ENCODE measurements around the gene SMTNL1. TPM values are rescaled to one million over a fixed set of nuclear protein-coding genes. Genes with fewer than 3 reads are reported as not detected.

Gene SMTNL1
- total RNA-seq, 1 donor from 2014 or later, result not detected

- Mint-ChIP-seq H3K4me1 (ENCODE audit: low read depth) (no peaks in the 10 kb centered on the region), H3K4me3 (ENCODE audit: unreplicated experiment) (no peak overlapping the region), H3K27ac (ENCODE audit: unreplicated experiment) (no peak overlapping the region), H3K36me3 (ENCODE audit: low read depth) (no peaks in the 10 kb centered on the region), H3K27me3 (ENCODE audit: low read depth) (peaks cover 29% of the 10 kb centered on the region), H3K9me3 (ENCODE audit: low read depth) (no peaks in the 10 kb centered on the region)
- no peak for DNase-seq (ENCODE audit: low spot score)
- no peak for TF ChIP-seq CTCF (IDR thresholded peaks at IDR 0.05)
Measured at GRCh38 chr11:57541169-57541568, 3.8 kb downstream of the SMTNL1 start.

- Mint-ChIP-seq H3K36me3 (ENCODE audit: low read depth) (no peaks in the 10 kb centered on the region), H3K4me3 (ENCODE audit: unreplicated experiment) (no peak overlapping the region), H3K27me3 (ENCODE audit: low read depth) (peaks cover 19% of the 10 kb centered on the region), H3K4me1 (ENCODE audit: low read depth) (no peaks in the 10 kb centered on the region), H3K27ac (ENCODE audit: unreplicated experiment) (no peak overlapping the region), H3K9me3 (ENCODE audit: low read depth) (no peaks in the 10 kb centered on the region)
- DNase-seq (ENCODE audit: low spot score), result no peak
- TF ChIP-seq CTCF (IDR thresholded peaks at IDR 0.05), result no peak
Measured at GRCh38 chr11:57542582-57542981, 5.2 kb downstream of the SMTNL1 start.

- H3K27ac Mint-ChIP-seq (ENCODE audit: unreplicated experiment), result no peak overlapping the region
- H3K36me3 Mint-ChIP-seq (ENCODE audit: low read depth), result no peaks in the 10 kb centered on the region
- no peak overlapping the region for H3K4me3 Mint-ChIP-seq (ENCODE audit: unreplicated experiment)
- H3K27me3 Mint-ChIP-seq (ENCODE audit: low read depth), result peaks cover 14% of the 10 kb centered on the region
- no peaks in the 10 kb centered on the region for H3K9me3 Mint-ChIP-seq (ENCODE audit: low read depth)
- no peak for DNase-seq (ENCODE audit: low spot score)
- no peaks in the 10 kb centered on the region for H3K4me1 Mint-ChIP-seq (ENCODE audit: low read depth)
- TF ChIP-seq CTCF (IDR thresholded peaks at IDR 0.05), result no peak
Measured at GRCh38 chr11:57543593-57543992, 6.2 kb downstream of the SMTNL1 start.

GRCh38 chr11:57544566-57544965, 7.2 kb downstream of the SMTNL1 start:
- Mint-ChIP-seq H3K27me3 (ENCODE audit: low read depth) (peaks cover 14% of the 10 kb centered on the region), H3K27ac (ENCODE audit: unreplicated experiment) (no peak overlapping the region), H3K4me3 (ENCODE audit: unreplicated experiment) (no peak overlapping the region), H3K36me3 (ENCODE audit: low read depth) (no peaks in the 10 kb centered on the region), H3K4me1 (ENCODE audit: low read depth) (no peaks in the 10 kb centered on the region), H3K9me3 (ENCODE audit: low read depth) (no peaks in the 10 kb centered on the region)
- no peak for DNase-seq (ENCODE audit: low spot score)
- TF ChIP-seq CTCF (IDR thresholded peaks at IDR 0.05), result no peak

GRCh38 chr11:57545883-57546282, 8.5 kb downstream of the SMTNL1 start:
- no peaks in the 10 kb centered on the region for H3K4me1 Mint-ChIP-seq (ENCODE audit: low read depth)
- H3K27me3 Mint-ChIP-seq (ENCODE audit: low read depth), result peaks cover 10% of the 10 kb centered on the region
- no peak for TF ChIP-seq CTCF (IDR thresholded peaks at IDR 0.05)
- no peaks in the 10 kb centered on the region for H3K9me3 Mint-ChIP-seq (ENCODE audit: low read depth)
- no peak overlapping the region for H3K4me3 Mint-ChIP-seq (ENCODE audit: unreplicated experiment)
- DNase-seq (ENCODE audit: low spot score), result no peak
- H3K27ac Mint-ChIP-seq (ENCODE audit: unreplicated experiment), result no peak overlapping the region
- no peaks in the 10 kb centered on the region for H3K36me3 Mint-ChIP-seq (ENCODE audit: low read depth)

Data from chondrocyte (in vitro differentiated cells).